Caco-2 (cell line): ENCODE data around the gene GALNTL6. TPM values are rescaled to one million over a fixed set of nuclear protein-coding genes. Genes with fewer than 3 reads are reported as not detected.

Experiments used
- BruUV-seq: library from RNA; stranded (reverse); fragments of 400-500 nt; replicated peaks from 2 replicates; lab custom pipeline; 2021; lab: Mats Ljungman, UMichigan
- CTCF ChIA-PET: fragments of 300-600 bp; sonication (Branson Sonifier 250); formaldehyde crosslinking; loops from one replicate; lab custom pipeline; 2022; ENCODE audit warnings: antibody characterized with exemption; lab: Charles Lee
- POLR2A ChIA-PET: fragments of 300-600 bp; sonication (Branson Sonifier 250); formaldehyde crosslinking; loops from one replicate; lab custom pipeline; 2022; ENCODE audit warnings: antibody characterized with exemption; lab: Charles Lee
- DNase-seq, 2 experiments: peaks; one replicate each; pipeline versions ENCODE4 v3.0.0 to v3.0.0-alpha.2; 2020 to 2022
- H3K27me3 ChIP-seq: replicated peaks from 2 replicates; pipeline ENCODE4 v1.6.0; 2011; ENCODE audit warnings: low read length; ENCODE audit not compliant: control insufficient read depth, insufficient read depth
- H3K36me3 ChIP-seq: 2 replicates; pipeline ENCODE4 v1.5.1; 2011; ENCODE audit warnings: low read length; ENCODE audit not compliant: control insufficient read depth, insufficient read depth
- H3K4me1 ChIP-seq: fragments of 250-450 bp; sonication (Bioruptor Pico); 2 replicates; pipeline ENCODE4 v1.5.1; 2020; ENCODE audit warnings: mild to moderate bottlenecking
- H3K4me3 ChIP-seq: 2 replicates; pipeline ENCODE4 v1.5.1; 2011; ENCODE audit warnings: low read depth, mild to moderate bottlenecking, control low read depth, low read length
- H3K9me3 ChIP-seq: fragments of 250-450 bp; sonication (Bioruptor Pico); 2 replicates; pipeline ENCODE4 v1.5.1; 2020; ENCODE audit warnings: mild to moderate bottlenecking, moderate library complexity
- H3K27ac Mint-ChIP-seq: one replicate; pipeline ENCODE4 v1.8.0; 2022; ENCODE audit warnings: mixed read lengths; ENCODE audit not compliant: unreplicated experiment
- H3K27me3 Mint-ChIP-seq: one replicate; pipeline ENCODE4 v1.8.0; 2022; ENCODE audit warnings: mixed read lengths; ENCODE audit not compliant: insufficient read depth, unreplicated experiment
- H3K36me3 Mint-ChIP-seq: one replicate; pipeline ENCODE4 v1.8.0; 2022; ENCODE audit warnings: mild to moderate bottlenecking, mixed read lengths; ENCODE audit not compliant: insufficient read depth, unreplicated experiment
- H3K4me1 Mint-ChIP-seq: one replicate; pipeline ENCODE4 v1.8.0; 2022; ENCODE audit warnings: low read depth, mixed read lengths; ENCODE audit not compliant: unreplicated experiment
- H3K4me3 Mint-ChIP-seq: one replicate; pipeline ENCODE4 v1.8.0; 2022; ENCODE audit warnings: mild to moderate bottlenecking, moderate library complexity, mixed read lengths; ENCODE audit not compliant: unreplicated experiment
- H3K9me3 Mint-ChIP-seq: one replicate; pipeline ENCODE4 v1.8.0; 2022; ENCODE audit warnings: mixed read lengths; ENCODE audit not compliant: unreplicated experiment
- CTCF ChIP-seq, 2 experiments: fragments of 200-600 bp in 1 of 2; IDR thresholded peaks; 1 replicate in 1 of 2; 2 replicates in 1 of 2; pipeline versions ENCODE4 v1.5.1 to v1.8.0; 2011 to 2022; ENCODE audit warnings: antibody characterized with exemption in 1 of 2, control low read depth in 1 of 2, inconsistent platforms in 1 of 2, low read depth in 1 of 2, low read length in 1 of 2, mild to moderate bottlenecking in 1 of 2, moderate library complexity in 1 of 2; ENCODE audit not compliant: insufficient read depth in 1 of 2, severe bottlenecking in 1 of 2, unreplicated experiment in 1 of 2
- intact Hi-C: fragments of 100-400 bp; cut with micrococcal nuclease; formaldehyde crosslinking; loops from one replicate; pipeline ENCODE4 v1.10.0; 2022; ENCODE audit not compliant: unreplicated experiment
- total RNA-seq: library from RNA; stranded (reverse); gene quantifications from 2 replicates; pipeline ENCODE4 v1.2.3, GENCODE V29; 2022

GALNTL6 gene
- total RNA-seq, 1 experiment from 2014 or later = not detected

GRCh38 chr4:172985552-172985951 lies 1172.3 kb downstream of the GALNTL6 start:
- ChIA-PET POLR2A (no interaction called here), CTCF (no interaction called here)
- no peak overlapping the region for H3K4me3 Mint-ChIP-seq
- Histone ChIP-seq H3K4me1 (no peaks in the 10 kb centered on the region), H3K4me3 (no peak overlapping the region), H3K9me3 (no peaks in the 10 kb centered on the region), H3K36me3 (no peaks in the 10 kb centered on the region), H3K27me3 (no peaks in the 10 kb centered on the region)
- H3K27me3 Mint-ChIP-seq = no peaks in the 10 kb centered on the region
- TF ChIP-seq CTCF (IDR thresholded peaks at IDR 0.05; ENCODE audit: insufficient read depth in 1 of 2, low read depth in 1 of 2, low read length in 1 of 2, severe bottlenecking in 1 of 2, unreplicated experiment in 1 of 2) = no peak
- H3K9me3 Mint-ChIP-seq = peaks cover 9% of the 10 kb centered on the region
- intact Hi-C loops = no loop called here
- H3K36me3 Mint-ChIP-seq = no peaks in the 10 kb centered on the region
- no peak overlapping the region for H3K27ac Mint-ChIP-seq
- no TSS peak for BruUV-seq
- no peaks in the 10 kb centered on the region for H3K4me1 Mint-ChIP-seq
- DNase-seq = no peak

- ChIA-PET POLR2A (no interaction called here), CTCF (no interaction called here)
- no peak for DNase-seq
- Histone ChIP-seq H3K27me3 (no peaks in the 10 kb centered on the region), H3K36me3 (no peaks in the 10 kb centered on the region), H3K4me3 (no peak overlapping the region), H3K4me1 (no peaks in the 10 kb centered on the region), H3K9me3 (no peaks in the 10 kb centered on the region)
- no peak for TF ChIP-seq CTCF (IDR thresholded peaks at IDR 0.05; ENCODE audit: insufficient read depth in 1 of 2, low read depth in 1 of 2, low read length in 1 of 2, severe bottlenecking in 1 of 2, unreplicated experiment in 1 of 2)
- Mint-ChIP-seq H3K9me3 (peaks cover 9% of the 10 kb centered on the region), H3K27me3 (no peaks in the 10 kb centered on the region), H3K4me3 (no peak overlapping the region), H3K27ac (no peak overlapping the region), H3K4me1 (no peaks in the 10 kb centered on the region), H3K36me3 (no peaks in the 10 kb centered on the region)
- BruUV-seq = no TSS peak
- intact Hi-C loops = no loop called here
Observed at GRCh38 chr4:172986114-172986513, 1172.9 kb downstream of the GALNTL6 start.

GRCh38 chr4:172989984-172990820 lies 1177.0 kb downstream of the GALNTL6 start:
- intact Hi-C loops = no loop called here
- H3K27me3 Mint-ChIP-seq = no peaks in the 10 kb centered on the region
- TF ChIP-seq CTCF (IDR thresholded peaks at IDR 0.05; ENCODE audit: insufficient read depth in 1 of 2, low read depth in 1 of 2, low read length in 1 of 2, severe bottlenecking in 1 of 2, unreplicated experiment in 1 of 2) = no peak
- no peaks in the 10 kb centered on the region for H3K4me1 Mint-ChIP-seq
- H3K4me3 Mint-ChIP-seq = no peak overlapping the region
- no peak for DNase-seq
- BruUV-seq = no TSS peak
- Histone ChIP-seq H3K4me1 (peaks cover 7% of the 10 kb centered on the region), H3K27me3 (no peaks in the 10 kb centered on the region), H3K4me3 (no peak overlapping the region), H3K9me3 (no peaks in the 10 kb centered on the region), H3K36me3 (no peaks in the 10 kb centered on the region)
- no peaks in the 10 kb centered on the region for H3K36me3 Mint-ChIP-seq
- POLR2A ChIA-PET = no interaction called here
- no peak overlapping the region for H3K27ac Mint-ChIP-seq
- CTCF ChIA-PET = no interaction called here
- H3K9me3 Mint-ChIP-seq = peaks cover 9% of the 10 kb centered on the region
